OCI-LY1 (cell line): ENCODE data around the gene SSBP3.

Experiments
- CTCF ChIP-seq: fragments of 200-600 bp; sonication (generic), shearing (Covaris generic); IDR thresholded peaks from 2 replicates; pipeline ENCODE4 v1.5.1; 2017; ENCODE audit warnings: mild to moderate bottlenecking, antibody characterized with exemption, low read length, moderate library complexity, mixed read lengths
- EZH2 ChIP-seq: fragments of 200-600 bp; sonication (generic), shearing (Covaris generic); IDR thresholded peaks from 2 replicates; pipeline ENCODE4 v1.8.0; 2017; ENCODE audit warnings: borderline replicate concordance, mixed run types, mild to moderate bottlenecking, antibody characterized with exemption, low read length, moderate library complexity, mixed read lengths

DNA sequence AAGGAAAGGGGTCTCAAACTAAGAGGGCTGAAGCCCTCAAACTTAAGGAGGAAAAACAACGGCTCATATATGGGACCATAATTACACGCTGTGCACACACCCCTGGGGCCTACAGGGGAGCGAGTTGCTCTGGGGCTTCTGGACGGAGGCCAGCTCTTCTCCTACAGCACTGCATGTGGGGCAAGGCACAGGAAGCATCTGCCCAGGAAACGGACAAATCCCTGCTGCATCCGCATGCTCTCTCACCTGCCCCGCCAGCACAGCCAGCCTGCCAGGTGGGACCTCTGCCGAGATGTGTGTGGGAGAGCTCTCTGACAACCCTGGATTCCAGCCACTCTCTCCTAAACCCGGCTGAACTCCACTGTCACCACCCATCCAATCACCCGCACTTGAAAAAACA lies 152.1 kb downstream of the SSBP3 start:
- TF ChIP-seq CTCF (no peak), EZH2 (no peak)
